Mammary epithelial cell (primary cell): ENCODE results near the gene CFAP61.

Experiments used
- CTCF ChIP-seq, 2 donors: IDR thresholded peaks in 1 of 2; conservative IDR thresholded peaks in 1 of 2; 2 replicates each; pipeline ENCODE4 v1.5.1; 2011 to 2012; ENCODE audit warnings: inconsistent platforms in 2 of 2, low read length in 2 of 2, mild to moderate bottlenecking in 2 of 2, control low read depth in 1 of 2, low read depth in 1 of 2; ENCODE audit not compliant: insufficient read depth in 1 of 2; ENCODE audit errors: extremely low read depth in 1 of 2
- EZH2 ChIP-seq: IDR thresholded peaks from 2 replicates; pipeline ENCODE4 v1.6.1; 2012; ENCODE audit warnings: low read length, inconsistent platforms, borderline replicate concordance

GRCh38 chr20:20274821-20275220, 222.5 kb downstream of the CFAP61 start:
- TF ChIP-seq CTCF (conservative IDR thresholded peaks at IDR 0.05 in 1 of 2, IDR thresholded peaks at IDR 0.05 in 1 of 2; ENCODE audit: extremely low read depth in 1 of 2, insufficient read depth in 1 of 2, low read depth in 1 of 2, low read length in 2 of 2) (no peak), EZH2 (no peak)
